Neural progenitor cell (in vitro differentiated cells): ENCODE data around the gene MAP2K5.

Source experiments
- CTCF ChIP-seq: fragments of 200-600 bp; sonication (generic); IDR thresholded peaks from 2 replicates; pipeline ENCODE4 v1.5.1; 2017; ENCODE audit warnings: antibody characterized with exemption, mild to moderate bottlenecking
- EZH2 ChIP-seq: fragments of 200-600 bp; sonication (generic); IDR thresholded peaks from 2 replicates; pipeline ENCODE4 v1.6.1; 2017; ENCODE audit warnings: antibody characterized with exemption, mild to moderate bottlenecking, moderate library complexity

DNA sequence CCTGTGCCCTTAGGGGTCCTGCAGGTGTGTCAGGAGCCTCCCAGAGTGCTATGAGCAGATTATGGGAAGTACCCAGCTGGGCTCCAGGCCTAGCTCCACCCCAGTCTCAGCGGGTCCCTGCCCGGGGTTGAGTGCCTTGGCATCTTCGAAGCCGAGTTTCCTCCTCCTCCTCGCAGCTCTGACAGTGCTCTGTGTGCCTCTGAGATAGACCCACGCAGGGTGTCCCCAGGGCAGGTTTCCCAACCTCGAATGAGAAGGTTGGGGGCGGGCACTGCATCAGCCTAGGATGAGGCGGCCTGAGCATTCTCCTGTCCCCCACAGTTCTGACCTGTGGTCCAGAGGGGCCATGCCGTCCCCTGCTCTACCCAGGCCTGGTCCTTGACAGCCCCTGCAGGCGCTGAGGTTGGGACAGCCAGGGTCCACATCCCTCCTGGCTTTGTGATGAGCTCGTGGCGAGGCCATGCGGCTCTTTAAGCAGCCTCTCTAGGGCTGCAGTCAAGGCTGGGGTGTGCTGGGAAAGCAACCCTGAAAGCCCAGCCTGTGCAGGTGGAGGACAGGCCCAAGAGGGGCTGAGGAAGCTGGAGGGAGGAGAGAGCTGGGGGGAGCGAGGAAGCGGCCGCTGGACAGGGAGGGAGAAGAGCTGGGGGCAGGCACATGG, 262.6 kb downstream of the MAP2K5 start:
- TF ChIP-seq EZH2 (no peak), CTCF (no peak)
